Measurements from ENCODE around the gene TFEB.

GRCh38 chr6:41654151-41654697, 81.2 kb downstream of the TFEB start:
- no peak for TF ChIP-seq POLR2A (IDR thresholded peaks at IDR 0.05; ENCODE audit: low read depth, low read length)
- TF ChIP-seq TAF1 (IDR thresholded peaks at IDR 0.05; ENCODE audit: low read depth, low read length) = no peak
- TF ChIP-seq POLR2AphosphoS5 (IDR thresholded peaks at IDR 0.05; ENCODE audit: low read depth, low read length) = no peak
